H1 (cell line): ENCODE measurements around the gene SRY. TPM values are rescaled to one million over a fixed set of nuclear protein-coding genes. Genes with fewer than 3 reads are reported as not detected.

Experiments
- CTCF ChIA-PET: fragments of 300-600 bp; sonication (Branson Sonifier 250); formaldehyde crosslinking; loops from one replicate; lab custom pipeline; 2021; ENCODE audit not compliant: partially characterized antibody; lab: Charles Lee
- POLR2A ChIA-PET: fragments of 300-600 bp; sonication (Branson Sonifier 250); formaldehyde crosslinking; loops from one replicate; lab custom pipeline; 2021; ENCODE audit warnings: inconsistent platforms; ENCODE audit not compliant: partially characterized antibody; lab: Charles Lee
- DNase-seq, 2 experiments: peaks; one replicate each; pipeline versions ENCODE4 v3.0.0 to v3.0.0-alpha.2; 2010 to 2022; ENCODE audit warnings: low spot score in 2 of 2, low read depth in 1 of 2, mixed read lengths in 1 of 2
- FAIRE-seq: peaks from 2 replicates; lab custom pipeline; 2011; peaks lifted over from hg19 to GRCh38; lab: Jason Lieb, UNC
- H2AFZ ChIP-seq: 2 replicates; pipeline ENCODE4 v1.8.1; 2012; ENCODE audit warnings: low read length, inconsistent platforms
- H2AK5ac ChIP-seq: 2 replicates; pipeline ENCODE4 v1.6.1; 2013; ENCODE audit warnings: low read depth, low read length
- H2BK120ac ChIP-seq: replicated peaks from 2 replicates; pipeline ENCODE3; 2013; ENCODE audit warnings: low read depth, low read length, inconsistent platforms
- H2BK12ac ChIP-seq: 2 replicates; pipeline ENCODE4 v1.6.1; 2013; ENCODE audit warnings: low read depth, low read length
- H2BK15ac ChIP-seq: 2 replicates; pipeline ENCODE4 v1.6.1; 2013; ENCODE audit warnings: low read length
- H2BK20ac ChIP-seq: 2 replicates; pipeline ENCODE4 v1.6.1; 2013; ENCODE audit warnings: low read length
- H2BK5ac ChIP-seq: 2 replicates; pipeline ENCODE4 v1.6.1; 2013; ENCODE audit warnings: low read depth, low read length
- H3K14ac ChIP-seq: 2 replicates; pipeline ENCODE4 v1.6.1; 2013; ENCODE audit warnings: inconsistent platforms; ENCODE audit not compliant: insufficient read length
- H3K18ac ChIP-seq: 2 replicates; pipeline ENCODE4 v1.6.1; 2013; ENCODE audit warnings: low read length; ENCODE audit errors: extremely low read depth
- H3K23ac ChIP-seq: 2 replicates; pipeline ENCODE4 v1.6.1; 2013; ENCODE audit warnings: inconsistent platforms; ENCODE audit not compliant: insufficient read length
- H3K23me2 ChIP-seq: 2 replicates; pipeline ENCODE4 v1.6.1; 2013; ENCODE audit warnings: low read depth, low read length
- H3K27ac ChIP-seq: 2 replicates; pipeline ENCODE4 v1.6.1; 2011; ENCODE audit warnings: low read depth, low read length, inconsistent platforms
- H3K27me3 ChIP-seq, 4 experiments: replicated peaks in 1 of 4; 1 replicate in 1 of 4; 2 replicates in 3 of 4; pipeline versions ENCODE4 v1.6.1 to v1.8.1; 2011 to 2013; ENCODE audit warnings: low read length in 3 of 4, mild to moderate bottlenecking in 3 of 4, inconsistent platforms in 2 of 4, mixed read lengths in 2 of 4, moderate library complexity in 1 of 4; ENCODE audit not compliant: control insufficient read depth in 3 of 4, insufficient read depth in 3 of 4; ENCODE audit errors: extremely low read depth in 1 of 4
- H3K36me3 ChIP-seq, 4 experiments: 2 replicates each; pipeline versions ENCODE4 v1.6.1 to v1.8.1; 2011 to 2013; ENCODE audit warnings: mild to moderate bottlenecking in 4 of 4, low read length in 3 of 4, moderate library complexity in 2 of 4, control low read depth in 1 of 4, inconsistent platforms in 1 of 4; ENCODE audit not compliant: insufficient read depth in 4 of 4, control insufficient read depth in 2 of 4
- H3K4ac ChIP-seq: replicated peaks from 2 replicates; pipeline ENCODE3; 2013; ENCODE audit warnings: low read length, low read depth, mixed read lengths, inconsistent platforms; ENCODE audit not compliant: insufficient read length
- H3K4me1 ChIP-seq, 4 experiments: replicated peaks in 1 of 4; 1 replicate in 1 of 4; 2 replicates in 3 of 4; pipeline versions ENCODE4 v1.6.1 to v1.8.1; 2011 to 2013; ENCODE audit warnings: low read length in 3 of 4, inconsistent platforms in 2 of 4, mixed read lengths in 1 of 4; ENCODE audit not compliant: insufficient read depth in 4 of 4, control insufficient read depth in 3 of 4
- H3K4me2 ChIP-seq, 2 experiments: 2 replicates each; pipeline versions ENCODE4 v1.6.1 to v1.8.1; 2011 to 2013; ENCODE audit warnings: low read depth in 2 of 2, low read length in 2 of 2, control low read depth in 1 of 2, inconsistent platforms in 1 of 2, mild to moderate bottlenecking in 1 of 2; ENCODE audit not compliant: insufficient read depth in 1 of 2
- H3K4me3 ChIP-seq, 4 experiments: fragments of 200-600, 300-600 bp in 1 of 4; sonication (generic), shearing (Covaris generic), sonication (Bioruptor Twin) in 1 of 4; 2 replicates each; pipeline versions ENCODE4 v1.5.1 to v1.8.1; 2011 to 2016; ENCODE audit warnings: low read length in 4 of 4, low read depth in 3 of 4, control low read depth in 2 of 4, inconsistent platforms in 2 of 4, mild to moderate bottlenecking in 2 of 4, mixed read lengths in 1 of 4, moderate library complexity in 1 of 4; ENCODE audit not compliant: insufficient read depth in 2 of 4; ENCODE audit errors: extremely low read depth in 1 of 4
- H3K56ac ChIP-seq: replicated peaks from 2 replicates; pipeline ENCODE3; 2013; ENCODE audit warnings: low read depth, mild to moderate bottlenecking, mixed read lengths, low read length, inconsistent platforms; ENCODE audit not compliant: insufficient read length
- H3K79me1 ChIP-seq: 2 replicates; pipeline ENCODE4 v1.6.1; 2013; ENCODE audit warnings: low read depth, low read length, control low read depth
- H3K79me2 ChIP-seq, 2 experiments: 2 replicates each; pipeline versions ENCODE4 v1.6.1 to v1.8.1; 2012 to 2013; ENCODE audit warnings: low read length in 2 of 2, mild to moderate bottlenecking in 2 of 2, inconsistent platforms in 1 of 2; ENCODE audit not compliant: insufficient read depth in 2 of 2, control insufficient read depth in 1 of 2
- H3K9ac ChIP-seq, 4 experiments: replicated peaks in 1 of 4; 1 replicate in 1 of 4; 2 replicates in 3 of 4; pipeline versions ENCODE4 v1.6.1 to v1.8.1; 2011 to 2013; ENCODE audit warnings: low read depth in 3 of 4, low read length in 3 of 4, control low read depth in 2 of 4, mild to moderate bottlenecking in 2 of 4, moderate library complexity in 2 of 4, inconsistent platforms in 1 of 4; ENCODE audit errors: extremely low read depth in 1 of 4
- H3K9me3 ChIP-seq, 2 experiments: 2 replicates each; pipeline versions ENCODE4 v1.6.1 to v1.8.1; 2012 to 2013; ENCODE audit warnings: mild to moderate bottlenecking in 2 of 2, moderate library complexity in 2 of 2, control low read depth in 1 of 2, inconsistent platforms in 1 of 2, low read depth in 1 of 2, low read length in 1 of 2, mixed read lengths in 1 of 2; ENCODE audit not compliant: insufficient read depth in 2 of 2
- H4K20me1 ChIP-seq, 2 experiments: replicated peaks in 1 of 2; 2 replicates each; pipeline versions ENCODE3 to v1.8.1; 2011 to 2013; ENCODE audit warnings: inconsistent platforms in 2 of 2, low read length in 2 of 2, mild to moderate bottlenecking in 1 of 2; ENCODE audit not compliant: insufficient read depth in 2 of 2, control insufficient read depth in 1 of 2
- H4K5ac ChIP-seq: 2 replicates; pipeline ENCODE4 v1.6.1; 2013; ENCODE audit warnings: low read length, low read depth, mixed read lengths, inconsistent platforms; ENCODE audit not compliant: insufficient read length
- H4K8ac ChIP-seq: 2 replicates; pipeline ENCODE4 v1.8.0; 2013; ENCODE audit warnings: mild to moderate bottlenecking, moderate library complexity, low read length, inconsistent platforms; ENCODE audit not compliant: insufficient read depth; ENCODE audit errors: extremely low read depth
- H4K91ac ChIP-seq: replicated peaks from 2 replicates; pipeline ENCODE3; 2013; ENCODE audit warnings: low read length, mixed read lengths, inconsistent platforms; ENCODE audit not compliant: insufficient read length
- BACH1 ChIP-seq: IDR thresholded peaks from 2 replicates; pipeline ENCODE4 v1.6.1; 2012; ENCODE audit warnings: low read length, improper control_type of control experiment
- RAD21 ChIP-seq, 2 experiments: IDR thresholded peaks in 1 of 2; conservative IDR thresholded peaks in 1 of 2; 2 replicates each; pipeline ENCODE4 v1.6.1; 2011; ENCODE audit warnings: low read depth in 2 of 2, low read length in 2 of 2, improper control_type of control experiment in 1 of 2, inconsistent platforms in 1 of 2, mild to moderate bottlenecking in 1 of 2, moderate library complexity in 1 of 2
- WGBS, 2 experiments: shearing (Covaris generic) in 1 of 2; methylation state at CpG; one replicate each; pipeline versions ENCODE4 v1.1.6 to v1.1.7; 2013 to 2015; ENCODE audit warnings: low lambda C conversion rate in 2 of 2, mixed read lengths in 2 of 2, inconsistent platforms in 1 of 2, low coverage in 1 of 2, missing lambda C conversion rate in 1 of 2; ENCODE audit not compliant: insufficient replicate concordance in 2 of 2, insufficient coverage in 1 of 2, insufficient read length in 1 of 2; ENCODE audit errors: extremely low coverage in 1 of 2, missing lambda C conversion rate in 1 of 2; 5-methylcytosine and 5-hydroxymethylcytosine counted together
- polyA plus RNA-seq, 7 experiments: library from polyadenylated mRNA; depleted of rRNA in 3 of 7; stranded (reverse) in 5 of 7; unstranded in 2 of 7; fragments of >200 nt in 5 of 7; fragments of 200-250 nt in 2 of 7; gene quantifications; 1 replicate in 5 of 7; 2 replicates in 1 of 7; 4 replicates in 1 of 7; pipeline versions ENCODE4 v1.2.1 to v1.2.3, GENCODE V29; 2011 to 2013; ENCODE audit warnings: missing spikeins in 2 of 7, mixed read lengths in 2 of 7
- total RNA-seq: library from RNA; stranded (reverse); fragmentation: NEBNext Ultra II Directional; extraction: Animal tissue kit (Norgen Biotek cat#: 25700); gene quantifications from 2 replicates; pipeline ENCODE4 v1.2.1, GENCODE V29; 2021
- TF ChIP-seq, protein P1 (sequence below), 3 experiments: IDR thresholded peaks; 1 replicate in 2 of 3; 2 replicates in 1 of 3; pipeline versions ENCODE4 v1.5.1 to v1.6.1; 2011; ENCODE audit warnings: low read length in 3 of 3, mild to moderate bottlenecking in 3 of 3, inconsistent platforms in 2 of 3, low read depth in 1 of 3, moderate library complexity in 1 of 3; ENCODE audit not compliant: insufficient read depth in 1 of 3; ENCODE audit errors: control extremely low read depth in 1 of 3

The SRY gene
- total and polyA plus RNA-seq, 2 of the 8 experiments (the other 6 are each of a cell fraction or from before 2014, with no cell fraction given) = 5.9 to 15.1 TPM

DNA sequence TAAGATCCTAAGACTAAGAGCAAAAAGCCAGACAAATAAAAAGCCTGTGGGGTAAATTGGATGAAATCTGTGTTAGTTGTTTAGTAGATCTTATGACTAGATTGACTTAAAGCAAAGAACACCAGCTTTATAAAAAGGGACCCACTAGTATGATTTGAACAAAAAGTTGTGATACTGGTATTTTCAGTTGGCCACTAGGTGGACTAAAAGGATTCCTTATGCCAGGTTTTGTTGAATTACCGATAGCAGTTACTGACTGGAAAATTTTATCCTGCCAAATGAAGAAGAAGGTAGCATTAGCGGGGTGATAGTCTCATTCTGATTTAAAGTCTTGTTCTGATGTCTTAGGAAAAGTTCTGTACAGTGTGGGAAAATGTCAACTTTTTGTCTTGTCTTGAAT is 12.8 kb upstream of the SRY start:
- POLR2A ChIA-PET = no interaction called here
- Histone ChIP-seq H2AK5ac (no peak overlapping the region), H2BK20ac (no peak overlapping the region), H2BK5ac (no peak overlapping the region), H3K14ac (no peak overlapping the region), H4K91ac (no peak overlapping the region), H4K20me1 (no peaks in the 10 kb centered on the region), H3K4me2 (no peak overlapping the region), H3K36me3 (no peaks in the 10 kb centered on the region), H2BK120ac (no peak overlapping the region), H2BK12ac (no peak overlapping the region), H4K5ac (no peak overlapping the region), H3K9me3 (no peaks in the 10 kb centered on the region), H3K27ac (no peak overlapping the region), H3K4ac (no peak overlapping the region), H3K79me2 (no peaks in the 10 kb centered on the region), H4K8ac (no peak overlapping the region), H3K18ac (no peak overlapping the region), H3K56ac (no peak overlapping the region), H2BK15ac (no peak overlapping the region), H3K23ac (no peak overlapping the region), H3K23me2 (no peaks in the 10 kb centered on the region), H3K27me3 (no peaks in the 10 kb centered on the region), H3K4me3 (no peak overlapping the region), H3K4me1 (no peaks in the 10 kb centered on the region), H2AFZ (no peak overlapping the region), H3K79me1 (no peaks in the 10 kb centered on the region), H3K9ac (no peak overlapping the region)
- CTCF ChIA-PET = interaction anchor here (0.5 to 2.0 kb wide), 6 partner anchors 10 to 155 kb away, joined by 3 to 4 read pairs (median 3); no protein-coding TSS in a partner anchor
- no peak for TF ChIP-seq BACH1
- TF ChIP-seq, protein P1, sequence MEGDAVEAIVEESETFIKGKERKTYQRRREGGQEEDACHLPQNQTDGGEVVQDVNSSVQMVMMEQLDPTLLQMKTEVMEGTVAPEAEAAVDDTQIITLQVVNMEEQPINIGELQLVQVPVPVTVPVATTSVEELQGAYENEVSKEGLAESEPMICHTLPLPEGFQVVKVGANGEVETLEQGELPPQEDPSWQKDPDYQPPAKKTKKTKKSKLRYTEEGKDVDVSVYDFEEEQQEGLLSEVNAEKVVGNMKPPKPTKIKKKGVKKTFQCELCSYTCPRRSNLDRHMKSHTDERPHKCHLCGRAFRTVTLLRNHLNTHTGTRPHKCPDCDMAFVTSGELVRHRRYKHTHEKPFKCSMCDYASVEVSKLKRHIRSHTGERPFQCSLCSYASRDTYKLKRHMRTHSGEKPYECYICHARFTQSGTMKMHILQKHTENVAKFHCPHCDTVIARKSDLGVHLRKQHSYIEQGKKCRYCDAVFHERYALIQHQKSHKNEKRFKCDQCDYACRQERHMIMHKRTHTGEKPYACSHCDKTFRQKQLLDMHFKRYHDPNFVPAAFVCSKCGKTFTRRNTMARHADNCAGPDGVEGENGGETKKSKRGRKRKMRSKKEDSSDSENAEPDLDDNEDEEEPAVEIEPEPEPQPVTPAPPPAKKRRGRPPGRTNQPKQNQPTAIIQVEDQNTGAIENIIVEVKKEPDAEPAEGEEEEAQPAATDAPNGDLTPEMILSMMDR (IDR thresholded peaks at IDR 0.05; ENCODE audit: control extremely low read depth in 1 of 3, insufficient read depth in 1 of 3, low read depth in 1 of 3, low read length in 3 of 3) = peak in 2 of 3 experiments; percentile 2 to 38; a peak in 2 of 4 replicates
- peak; percentile 45 to 51 for TF ChIP-seq RAD21 (IDR thresholded peaks at IDR 0.05 in 1 of 2, conservative IDR thresholded peaks at IDR 0.05 in 1 of 2; ENCODE audit: low read depth in 2 of 2, low read length in 2 of 2)
- FAIRE-seq (no peak), DNase-seq (no peak)
- 57% methylated on average over 2 of the region's 2 CpGs; no CpG with 5 or more reads in 1 of the 2 experiments for WGBS, 2 experiments
